Peyer's patch (tissue), 4 donors: Measurements from ENCODE around the gene PPP2R5C. TPM values are rescaled to one million over a fixed set of nuclear protein-coding genes. Genes with fewer than 3 reads are reported as not detected.
A peak's percentile ranks its signal among the peaks of the same experiment; 100 is the strongest.

Experiments used
- DNase-seq, 3 donors: peaks; one replicate each; pipeline ENCODE4 v3.0.0-alpha.2; 2017 to 2019
- H3K27ac ChIP-seq, 4 donors: fragments of 200-600 bp; sonication (generic); one replicate each; pipeline ENCODE4 v1.5.1; 2016 to 2019
- H3K27me3 ChIP-seq, 2 donors: fragments of 200-600 bp; sonication (generic); one replicate each; pipeline ENCODE4 v1.5.1; 2019
- H3K36me3 ChIP-seq, 3 donors: fragments of 200-600 bp; sonication (generic); one replicate each; pipeline ENCODE4 v1.5.1; 2016 to 2019
- H3K4me1 ChIP-seq, 4 donors: fragments of 200-600 bp; sonication (generic); one replicate each; pipeline ENCODE4 v1.5.1; 2016 to 2019
- H3K4me3 ChIP-seq, 4 donors: fragments of 200-600 bp; sonication (generic); 1 replicate in 3 of 4; 2 replicates in 1 of 4; pipeline ENCODE4 v1.5.1; 2016 to 2019; ENCODE audit warnings: mild to moderate bottlenecking in 1 of 4
- H3K9me3 ChIP-seq, 4 donors: fragments of 200-600 bp; sonication (generic); one replicate each; pipeline ENCODE4 v1.5.1; 2016 to 2019; ENCODE audit warnings: mild to moderate bottlenecking in 1 of 4
- POLR2A ChIP-seq, 2 donors: fragments of 450-650 bp; IDR thresholded peaks; one replicate each; pipeline ENCODE4 v1.5.1; 2017; ENCODE audit warnings: antibody characterized with exemption in 2 of 2, mild to moderate bottlenecking in 2 of 2, moderate library complexity in 2 of 2
- total RNA-seq, 4 donors: library from RNA; depleted of rRNA; stranded (reverse); fragments of >200 nt; gene quantifications; one replicate each; pipeline ENCODE4 v1.1.0, GENCODE V29; 2016
- TF ChIP-seq, protein P1 (sequence below), 6 experiments: fragments of 450-650 bp in 4 of 6; fragments of 200-600 bp in 2 of 6; sonication (generic) in 1 of 6; IDR thresholded peaks; one replicate each; pipeline ENCODE4 v1.5.1; 2017 to 2019; ENCODE audit warnings: antibody characterized with exemption in 6 of 6, mild to moderate bottlenecking in 3 of 6, moderate library complexity in 1 of 6

The PPP2R5C gene
- total RNA-seq, 4 donors from 2014 or later, result 87.6 to 137 (median 91.9) TPM

DNA sequence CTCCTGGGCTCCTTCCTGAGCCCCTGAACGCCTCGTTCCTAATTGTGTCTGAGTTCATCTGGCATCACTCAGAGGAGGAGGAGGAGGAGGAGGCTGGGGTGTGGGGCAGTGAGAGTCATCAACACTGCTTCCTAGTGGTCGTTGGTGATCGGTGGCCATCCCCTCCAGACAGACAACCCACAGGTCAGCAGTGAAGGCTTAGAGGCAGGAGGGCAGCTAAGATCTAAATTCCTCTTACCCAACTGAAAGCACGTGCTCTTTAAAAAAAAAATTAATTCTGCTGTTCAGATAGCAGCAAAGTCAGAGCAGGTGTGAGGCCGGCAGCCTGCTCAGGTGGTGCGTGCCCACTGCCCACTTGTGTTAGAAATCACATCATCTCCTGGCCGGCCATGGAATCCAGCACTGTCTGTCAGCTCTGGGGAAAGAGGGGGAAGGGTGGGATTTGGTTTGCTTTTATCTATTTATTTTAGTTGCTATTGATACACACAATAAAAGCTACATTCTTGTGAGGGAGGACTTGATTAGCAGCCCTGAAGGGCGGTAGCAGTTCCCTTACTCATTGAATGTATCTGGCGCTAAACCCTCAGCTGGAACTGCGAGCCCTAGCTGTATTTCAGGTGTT is 46.6 kb downstream of the PPP2R5C start:
- TF ChIP-seq, protein P1, sequence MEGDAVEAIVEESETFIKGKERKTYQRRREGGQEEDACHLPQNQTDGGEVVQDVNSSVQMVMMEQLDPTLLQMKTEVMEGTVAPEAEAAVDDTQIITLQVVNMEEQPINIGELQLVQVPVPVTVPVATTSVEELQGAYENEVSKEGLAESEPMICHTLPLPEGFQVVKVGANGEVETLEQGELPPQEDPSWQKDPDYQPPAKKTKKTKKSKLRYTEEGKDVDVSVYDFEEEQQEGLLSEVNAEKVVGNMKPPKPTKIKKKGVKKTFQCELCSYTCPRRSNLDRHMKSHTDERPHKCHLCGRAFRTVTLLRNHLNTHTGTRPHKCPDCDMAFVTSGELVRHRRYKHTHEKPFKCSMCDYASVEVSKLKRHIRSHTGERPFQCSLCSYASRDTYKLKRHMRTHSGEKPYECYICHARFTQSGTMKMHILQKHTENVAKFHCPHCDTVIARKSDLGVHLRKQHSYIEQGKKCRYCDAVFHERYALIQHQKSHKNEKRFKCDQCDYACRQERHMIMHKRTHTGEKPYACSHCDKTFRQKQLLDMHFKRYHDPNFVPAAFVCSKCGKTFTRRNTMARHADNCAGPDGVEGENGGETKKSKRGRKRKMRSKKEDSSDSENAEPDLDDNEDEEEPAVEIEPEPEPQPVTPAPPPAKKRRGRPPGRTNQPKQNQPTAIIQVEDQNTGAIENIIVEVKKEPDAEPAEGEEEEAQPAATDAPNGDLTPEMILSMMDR (IDR thresholded peaks at IDR 0.05), result no peak
- no peak for TF ChIP-seq POLR2A (IDR thresholded peaks at IDR 0.05)

DNA sequence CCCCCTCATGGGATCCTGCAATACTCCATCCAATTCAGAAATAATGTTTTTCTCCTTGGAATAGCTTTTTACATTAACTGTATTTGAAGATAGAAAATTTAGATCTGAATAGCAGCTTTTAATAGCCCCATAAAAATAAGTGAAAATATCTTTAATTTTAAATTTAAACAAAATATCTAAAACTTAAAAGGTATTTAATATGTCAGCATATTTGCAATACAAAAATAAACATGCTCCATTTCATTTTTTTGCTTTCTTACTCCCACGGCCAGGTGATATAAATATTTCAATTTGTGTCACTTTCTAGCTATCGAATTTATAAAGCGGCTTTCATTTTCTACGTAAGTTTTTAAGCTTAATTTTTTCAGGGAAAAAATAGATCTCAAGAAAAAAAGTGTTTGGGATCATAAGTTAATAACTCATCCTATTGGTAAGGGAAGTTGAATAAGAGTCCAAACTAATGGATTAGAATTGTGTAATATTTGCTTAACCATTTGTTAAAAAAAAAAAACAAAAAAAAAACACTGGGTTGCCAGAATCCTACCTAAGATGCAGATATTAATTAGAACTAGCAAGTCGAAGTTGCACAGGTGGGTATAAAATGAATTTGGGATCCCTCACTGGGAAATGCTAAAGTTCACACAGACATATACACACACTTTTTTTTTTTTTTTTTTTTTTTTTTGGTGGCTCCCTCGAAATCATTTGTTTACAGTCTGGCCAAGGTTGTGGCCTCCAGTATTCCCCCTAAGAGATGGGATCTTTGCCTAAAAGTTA is 47.6 kb downstream of the PPP2R5C start:
- H3K9me3 ChIP-seq, result no peaks in the 10 kb centered on the region
- H3K27me3 ChIP-seq, result no peaks in the 10 kb centered on the region
- no peak for DNase-seq
- peak overlapping the region; percentile 50 to 71 (median 61) for H3K4me3 ChIP-seq
- H3K36me3 ChIP-seq, result no peaks in the 10 kb centered on the region
- H3K4me1 ChIP-seq, result peaks cover 0 to 22% (median 17%) of the 10 kb centered on the region in 4 donors
- H3K27ac ChIP-seq, result peak overlapping the region; percentile 90 to 98 (median 97)
- TF ChIP-seq, protein P1 (IDR thresholded peaks at IDR 0.05), result no peak
- TF ChIP-seq POLR2A (IDR thresholded peaks at IDR 0.05), result no peak

More for the DNA sequence above, 46.6 kb downstream of the PPP2R5C start:
- H3K27me3 ChIP-seq, result no peaks in the 10 kb centered on the region
- H3K4me3 ChIP-seq, result no peak overlapping the region
- H3K4me1 ChIP-seq, result peaks cover 0 to 18% (median 10%) of the 10 kb centered on the region in 4 donors
- no peaks in the 10 kb centered on the region for H3K9me3 ChIP-seq
- H3K36me3 ChIP-seq, result no peaks in the 10 kb centered on the region
- peak overlapping the region in 1 of 4 donors; percentile 38 for H3K27ac ChIP-seq
- no peak for DNase-seq

- no peaks in the 10 kb centered on the region for H3K36me3 ChIP-seq
- no peaks in the 10 kb centered on the region for H3K27me3 ChIP-seq
- TF ChIP-seq, protein P1 (IDR thresholded peaks at IDR 0.05), result no peak
- peak; percentile 46 to 77 for TF ChIP-seq POLR2A (IDR thresholded peaks at IDR 0.05)
Observed at GRCh38 chr14:101809671-101810514, 48.4 kb downstream of the PPP2R5C start.

GRCh38 chr14:101810897-101811621 is 49.5 kb downstream of the PPP2R5C start:
- Histone ChIP-seq H3K4me3 (peak overlapping the region; percentile 50 to 71 (median 61)), H3K4me1 (peaks cover 0 to 22% (median 17%) of the 10 kb centered on the region in 4 donors), H3K27me3 (no peaks in the 10 kb centered on the region), H3K27ac (peak overlapping the region; percentile 90 to 98 (median 97)), H3K9me3 (no peaks in the 10 kb centered on the region), H3K36me3 (no peaks in the 10 kb centered on the region)
- no peak for DNase-seq
- TF ChIP-seq, protein P1 (IDR thresholded peaks at IDR 0.05), result no peak
- no peak for TF ChIP-seq POLR2A (IDR thresholded peaks at IDR 0.05)

More at GRCh38 chr14:101809671-101810514, 48.4 kb downstream of the PPP2R5C start:
- Histone ChIP-seq H3K9me3 (no peaks in the 10 kb centered on the region), H3K4me3 (peak overlapping the region; percentile 50 to 71 (median 61)), H3K4me1 (peaks cover 0 to 22% (median 17%) of the 10 kb centered on the region in 4 donors), H3K27ac (peak overlapping the region; percentile 90 to 98 (median 97))
- DNase-seq, result peak; percentile 82 to 95 (median 89)

- peak overlapping the region in 2 of 4 donors; percentile 10 to 58 for H3K4me3 ChIP-seq
- H3K27ac ChIP-seq, result peak overlapping the region; percentile 76 to 98 (median 94)
- no peak for DNase-seq
- H3K27me3 ChIP-seq, result no peaks in the 10 kb centered on the region
- peaks cover 0 to 22% (median 17%) of the 10 kb centered on the region in 4 donors for H3K4me1 ChIP-seq
- no peak for TF ChIP-seq POLR2A (IDR thresholded peaks at IDR 0.05)
- TF ChIP-seq, protein P1 (IDR thresholded peaks at IDR 0.05), result no peak
- H3K9me3 ChIP-seq, result no peaks in the 10 kb centered on the region
- no peaks in the 10 kb centered on the region for H3K36me3 ChIP-seq
Observed at GRCh38 chr14:101812071-101812470, 50.6 kb downstream of the PPP2R5C start.
